ENCODE measurements around the gene HOXB2.
A peak's percentile ranks its signal among the peaks of the same experiment; 100 is the strongest.

DNA sequence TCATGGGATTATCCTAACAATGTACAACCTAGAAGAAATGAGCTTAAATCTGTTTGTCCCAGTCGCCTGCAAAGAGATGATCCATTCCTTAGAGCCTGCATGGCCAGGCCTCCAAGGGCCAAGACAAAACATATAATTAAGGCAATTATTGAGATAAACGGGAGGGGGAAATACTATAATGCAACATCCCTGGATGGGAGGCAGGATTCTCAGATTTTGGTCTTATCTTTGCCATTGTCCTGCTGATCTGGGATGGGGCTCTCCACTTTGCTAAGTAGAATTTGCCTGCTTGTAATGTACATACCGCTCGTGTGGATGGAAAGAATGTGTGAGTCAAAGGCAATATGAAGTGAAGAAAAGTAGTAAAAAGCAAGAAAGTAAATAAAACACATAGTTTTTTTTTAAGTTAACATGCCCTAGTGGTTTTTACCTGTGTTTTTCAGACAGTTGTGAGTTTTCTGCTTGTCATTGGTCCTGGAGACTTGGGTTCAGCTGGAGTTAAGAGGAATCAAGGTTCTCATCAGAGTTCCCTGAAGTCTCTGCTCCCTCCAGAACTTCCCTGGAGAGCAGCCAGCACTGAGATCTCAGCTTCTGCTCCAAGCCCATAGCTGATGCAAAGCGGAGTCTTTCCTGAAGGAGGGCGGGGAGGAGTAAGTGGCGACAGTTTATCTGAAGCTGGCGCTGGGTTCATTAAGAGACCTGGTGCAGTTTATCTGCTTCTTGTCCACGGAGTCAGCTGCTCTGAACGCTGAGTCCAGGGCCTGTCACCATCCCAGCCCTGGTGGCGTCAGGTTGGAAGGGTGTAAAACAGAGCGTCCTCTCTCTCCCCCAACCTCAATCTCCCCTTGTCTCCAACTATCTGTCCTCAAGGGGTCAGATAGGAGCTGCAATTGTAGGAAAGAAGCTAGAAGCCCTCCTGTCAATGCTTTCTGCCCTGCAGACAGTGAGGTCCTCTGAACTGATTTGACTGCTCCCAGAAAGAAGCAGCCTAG, 44.2 kb downstream of the HOXB2 start:
- TF ChIP-seq, protein P1, sequence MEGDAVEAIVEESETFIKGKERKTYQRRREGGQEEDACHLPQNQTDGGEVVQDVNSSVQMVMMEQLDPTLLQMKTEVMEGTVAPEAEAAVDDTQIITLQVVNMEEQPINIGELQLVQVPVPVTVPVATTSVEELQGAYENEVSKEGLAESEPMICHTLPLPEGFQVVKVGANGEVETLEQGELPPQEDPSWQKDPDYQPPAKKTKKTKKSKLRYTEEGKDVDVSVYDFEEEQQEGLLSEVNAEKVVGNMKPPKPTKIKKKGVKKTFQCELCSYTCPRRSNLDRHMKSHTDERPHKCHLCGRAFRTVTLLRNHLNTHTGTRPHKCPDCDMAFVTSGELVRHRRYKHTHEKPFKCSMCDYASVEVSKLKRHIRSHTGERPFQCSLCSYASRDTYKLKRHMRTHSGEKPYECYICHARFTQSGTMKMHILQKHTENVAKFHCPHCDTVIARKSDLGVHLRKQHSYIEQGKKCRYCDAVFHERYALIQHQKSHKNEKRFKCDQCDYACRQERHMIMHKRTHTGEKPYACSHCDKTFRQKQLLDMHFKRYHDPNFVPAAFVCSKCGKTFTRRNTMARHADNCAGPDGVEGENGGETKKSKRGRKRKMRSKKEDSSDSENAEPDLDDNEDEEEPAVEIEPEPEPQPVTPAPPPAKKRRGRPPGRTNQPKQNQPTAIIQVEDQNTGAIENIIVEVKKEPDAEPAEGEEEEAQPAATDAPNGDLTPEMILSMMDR (conservative IDR thresholded peaks at IDR 0.05 in 1 of 2, IDR thresholded peaks at IDR 0.05 in 1 of 2; ENCODE audit: low read depth in 1 of 2, low read length in 2 of 2) = peak in 1 of 2 donors; percentile 18
- TF ChIP-seq EZH2 (IDR thresholded peaks at IDR 0.05; ENCODE audit: low read length, missing control alignments) = no peak
